Sigmoid colon (tissue), 7 donors: ENCODE results near the gene GCDH. TPM values are rescaled to one million over a fixed set of nuclear protein-coding genes. Genes with fewer than 3 reads are reported as not detected.

Experiments used
- DNase-seq: peaks from one replicate; pipeline ENCODE4 v3.0.0-alpha.2; 2019
- H3K27ac ChIP-seq, 4 donors: fragments of 200-600 bp; sonication (generic); one replicate each; pipeline ENCODE4 v1.5.1; 2016 to 2019; ENCODE audit warnings: mild to moderate bottlenecking in 1 of 4
- H3K27me3 ChIP-seq, 3 donors: fragments of 200-600 bp; sonication (generic); one replicate each; pipeline ENCODE4 v1.5.1; 2019; ENCODE audit warnings: mild to moderate bottlenecking in 1 of 3
- H3K36me3 ChIP-seq, 4 donors: fragments of 200-600 bp; sonication (generic); one replicate each; pipeline ENCODE4 v1.5.1; 2016 to 2019
- H3K4me1 ChIP-seq, 4 donors: fragments of 200-600 bp; sonication (generic); one replicate each; pipeline ENCODE4 v1.5.1; 2017 to 2019
- H3K4me3 ChIP-seq, 4 donors: fragments of 200-600 bp; sonication (generic); one replicate each; pipeline ENCODE4 v1.5.1; 2017 to 2019; ENCODE audit warnings: mild to moderate bottlenecking in 2 of 4, moderate library complexity in 1 of 4
- H3K9me3 ChIP-seq, 4 donors: fragments of 200-600 bp in 3 of 4; sonication (generic) in 3 of 4; one replicate each; pipeline versions ENCODE4 v1.5.1 to v1.6.1; 2013 to 2019
- CTCF ChIP-seq, 4 experiments: fragments of 450-650 bp in 3 of 4; fragments of 200-600 bp in 1 of 4; IDR thresholded peaks; one replicate each; pipeline ENCODE4 v1.5.1; 2016 to 2019; ENCODE audit warnings: antibody characterized with exemption in 4 of 4, mild to moderate bottlenecking in 3 of 4, moderate library complexity in 2 of 4
- EP300 ChIP-seq, 4 donors: sonication (generic); formaldehyde crosslinking; IDR thresholded peaks; one replicate each; pipeline ENCODE4 v1.6.1; 2017; ENCODE audit warnings: antibody characterized with exemption in 4 of 4
- POLR2A ChIP-seq, 2 donors: fragments of 450-650 bp; IDR thresholded peaks; one replicate each; pipeline ENCODE4 v1.6.1; 2016; ENCODE audit warnings: antibody characterized with exemption in 2 of 2, mild to moderate bottlenecking in 2 of 2, moderate library complexity in 2 of 2
- POLR2AphosphoS5 ChIP-seq, 4 donors: sonication (generic); formaldehyde crosslinking; IDR thresholded peaks; one replicate each; pipeline ENCODE4 v1.6.1; 2017; ENCODE audit warnings: antibody characterized with exemption in 4 of 4
- WGBS, 2 donors: extraction: QIAGEN DNeasy Blood & Tissue Kit; methylation state at CpG; one replicate each; pipeline ENCODE4 v1.1.7; 2013; 5-methylcytosine and 5-hydroxymethylcytosine counted together
- intact Hi-C: fragments of 100-400 bp; cut with DNase I; formaldehyde crosslinking; loops from one replicate; pipeline ENCODE4 v1.15.1; 2023
- polyA plus RNA-seq, 3 donors: library from polyadenylated mRNA; stranded (reverse); fragments of 200-250 nt; gene quantifications; one replicate each; pipeline ENCODE4 v1.2.3, GENCODE V29; 2013
- total RNA-seq, 4 donors: library from RNA; depleted of rRNA; stranded (reverse); fragments of >200 nt; gene quantifications; one replicate each; pipeline ENCODE4 v1.1.0, GENCODE V29; 2016
- donor health status: healthy with polysubstance abuse.
- donor health status: Bipolar disorder and iron deficiency.
- donor health status: healthy.

The GCDH gene
- total and polyA plus RNA-seq, 7 donors, result 10.8 to 85.0 (median 27.1) TPM

- 87% methylated on average over 4 of the region's 4 CpGs for WGBS, 2 donors
- Histone ChIP-seq H3K9me3 (no peaks in the 10 kb centered on the region), H3K27me3 (peaks cover 0 to 13% (median 11%) of the 10 kb centered on the region in 3 donors), H3K36me3 (no peaks in the 10 kb centered on the region), H3K4me1 (peaks cover 0 to 12% (median 9%) of the 10 kb centered on the region in 4 donors), H3K4me3 (no peak overlapping the region), H3K27ac (no peak overlapping the region)
- TF ChIP-seq POLR2A (IDR thresholded peaks at IDR 0.05), result no peak
- TF ChIP-seq POLR2AphosphoS5 (IDR thresholded peaks at IDR 0.05), result no peak
- no peak for TF ChIP-seq EP300 (IDR thresholded peaks at IDR 0.05)
- no peak for TF ChIP-seq CTCF (IDR thresholded peaks at IDR 0.05)
- DNase-seq, result no peak
- intact Hi-C loops, result no loop called here
Measured at GRCh38 chr19:12864143-12864542, 26.8 kb upstream of the GCDH start.

GRCh38 chr19:12864721-12865715, 25.9 kb upstream of the GCDH start:
- TF ChIP-seq POLR2AphosphoS5 (IDR thresholded peaks at IDR 0.05), result no peak
- TF ChIP-seq EP300 (IDR thresholded peaks at IDR 0.05), result no peak
- TF ChIP-seq POLR2A (IDR thresholded peaks at IDR 0.05), result no peak
- no peak for TF ChIP-seq CTCF (IDR thresholded peaks at IDR 0.05)
- H3K4me1 ChIP-seq, result peaks cover 0 to 12% (median 9%) of the 10 kb centered on the region in 4 donors
- H3K9me3 ChIP-seq, result no peaks in the 10 kb centered on the region
- peaks cover 0 to 13% (median 11%) of the 10 kb centered on the region in 3 donors for H3K27me3 ChIP-seq
- no peak overlapping the region for H3K27ac ChIP-seq
- intact Hi-C loops, result no loop called here
- WGBS, 2 donors, result 68 to 90% methylated on average over 34 of the region's 34 CpGs
- no peak overlapping the region for H3K4me3 ChIP-seq
- H3K36me3 ChIP-seq, result no peaks in the 10 kb centered on the region
- no peak for DNase-seq

GRCh38 chr19:12865746-12866415, 25.1 kb upstream of the GCDH start:
- Histone ChIP-seq H3K4me3 (no peak overlapping the region), H3K36me3 (no peaks in the 10 kb centered on the region), H3K9me3 (no peaks in the 10 kb centered on the region), H3K27ac (no peak overlapping the region), H3K4me1 (peaks cover 0 to 12% (median 9%) of the 10 kb centered on the region in 4 donors), H3K27me3 (peaks cover 0 to 13% (median 11%) of the 10 kb centered on the region in 3 donors)
- TF ChIP-seq POLR2AphosphoS5 (IDR thresholded peaks at IDR 0.05) (no peak), POLR2A (IDR thresholded peaks at IDR 0.05) (no peak), EP300 (IDR thresholded peaks at IDR 0.05) (no peak), CTCF (IDR thresholded peaks at IDR 0.05) (no peak)
- DNase-seq, result no peak
- intact Hi-C loops, result no loop called here
- 83 to 88% methylated on average over 19 of the region's 19 CpGs for WGBS, 2 donors

- no peaks in the 10 kb centered on the region for H3K36me3 ChIP-seq
- no peak overlapping the region for H3K27ac ChIP-seq
- intact Hi-C loops, result no loop called here
- H3K4me3 ChIP-seq, result no peak overlapping the region
- no peak for DNase-seq
- TF ChIP-seq POLR2AphosphoS5 (IDR thresholded peaks at IDR 0.05) (no peak), CTCF (IDR thresholded peaks at IDR 0.05) (no peak), EP300 (IDR thresholded peaks at IDR 0.05) (no peak)
- peaks cover 0 to 12% (median 9%) of the 10 kb centered on the region in 4 donors for H3K4me1 ChIP-seq
- no peaks in the 10 kb centered on the region for H3K9me3 ChIP-seq
- 66 to 85% methylated on average over 29 of the region's 29 CpGs for WGBS, 2 donors
- peaks cover 0 to 13% (median 11%) of the 10 kb centered on the region in 3 donors for H3K27me3 ChIP-seq
Measured at GRCh38 chr19:12866416-12867119, 24.4 kb upstream of the GCDH start.
